ENCODE data around the gene EXOC3L1.

DNA sequence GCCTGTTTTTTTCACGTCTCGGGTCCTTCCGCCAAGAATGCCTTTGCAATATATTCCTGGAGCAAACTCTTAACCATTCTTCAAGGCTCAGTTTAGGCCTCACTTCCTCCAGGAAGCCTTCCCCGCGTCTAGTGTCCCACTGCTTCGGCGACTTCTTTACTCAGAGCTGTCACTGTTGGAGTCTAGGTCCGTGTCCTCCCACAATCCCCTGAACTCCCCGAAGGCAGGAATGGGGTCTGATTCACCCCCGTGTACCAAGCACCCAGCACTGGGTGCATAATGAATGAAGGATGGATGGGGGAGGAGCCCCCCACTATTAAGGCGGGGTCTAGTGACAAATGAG is 6.7 kb downstream of the EXOC3L1 start:
- TF ChIP-seq TAF1 (IDR thresholded peaks at IDR 0.05; ENCODE audit: low read depth) (no peak), MAX (IDR thresholded peaks at IDR 0.05) (no peak), TCF12 (IDR thresholded peaks at IDR 0.05; ENCODE audit: low read depth) (no peak), FOXM1 (IDR thresholded peaks at IDR 0.05; ENCODE audit: borderline replicate concordance, low read depth) (no peak), TEAD4 (IDR thresholded peaks at IDR 0.05) (no peak), CREB1 (IDR thresholded peaks at IDR 0.05; ENCODE audit: low read depth) (no peak), EP300 (IDR thresholded peaks at IDR 0.05; ENCODE audit: borderline replicate concordance) (no peak), CEBPB (IDR thresholded peaks at IDR 0.05) (no peak), YY1 (IDR thresholded peaks at IDR 0.05; ENCODE audit: low read depth) (no peak), REST (IDR thresholded peaks at IDR 0.05; ENCODE audit: low read depth) (no peak), RAD21 (IDR thresholded peaks at IDR 0.05; ENCODE audit: low read depth) (no peak)
- TF ChIP-seq, protein P1, sequence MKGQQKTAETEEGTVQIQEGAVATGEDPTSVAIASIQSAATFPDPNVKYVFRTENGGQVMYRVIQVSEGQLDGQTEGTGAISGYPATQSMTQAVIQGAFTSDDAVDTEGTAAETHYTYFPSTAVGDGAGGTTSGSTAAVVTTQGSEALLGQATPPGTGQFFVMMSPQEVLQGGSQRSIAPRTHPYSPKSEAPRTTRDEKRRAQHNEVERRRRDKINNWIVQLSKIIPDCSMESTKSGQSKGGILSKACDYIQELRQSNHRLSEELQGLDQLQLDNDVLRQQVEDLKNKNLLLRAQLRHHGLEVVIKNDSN (IDR thresholded peaks at IDR 0.05) = no peak
